Measurements from ENCODE around the gene AKT1.

Gene AKT1

GRCh38 chr14:104766863-104767633 lies 28.5 kb downstream of the AKT1 start:
- in situ Hi-C loops (cut with HindIII; ENCODE audit: low pct_ligation_motif_present, low sequenced_read_pairs), result no loop called here
- DNase-seq, result no peak
- Histone ChIP-seq H3K27ac (no peak overlapping the region), H3K27me3 (replicated peaks) (no peaks in the 10 kb centered on the region), H3K4me3 (ENCODE audit: low read depth, low read length) (no peak overlapping the region), H3K36me3 (replicated peaks) (peaks cover 13% of the 10 kb centered on the region)
- no peak for TF ChIP-seq CTCF (IDR thresholded peaks at IDR 0.05; ENCODE audit: low read depth, low read length, missing control alignments)

- no peak for TF ChIP-seq CTCF (IDR thresholded peaks at IDR 0.05; ENCODE audit: low read depth, low read length, missing control alignments)
- Histone ChIP-seq H3K4me3 (ENCODE audit: low read depth, low read length) (no peak overlapping the region), H3K27ac (no peak overlapping the region), H3K36me3 (replicated peaks) (peaks cover 6% of the 10 kb centered on the region), H3K27me3 (replicated peaks) (no peaks in the 10 kb centered on the region)
- DNase-seq, result no peak
- in situ Hi-C loops (cut with HindIII; ENCODE audit: low pct_ligation_motif_present, low sequenced_read_pairs), result no loop called here
Measured at GRCh38 chr14:104766256-104766862, 29.2 kb downstream of the AKT1 start.

- Histone ChIP-seq H3K4me3 (ENCODE audit: low read depth, low read length) (no peak overlapping the region), H3K27ac (no peak overlapping the region), H3K27me3 (replicated peaks) (no peaks in the 10 kb centered on the region), H3K36me3 (replicated peaks) (no peaks in the 10 kb centered on the region)
- no peak for TF ChIP-seq CTCF (IDR thresholded peaks at IDR 0.05; ENCODE audit: low read depth, low read length, missing control alignments)
- in situ Hi-C loops (cut with HindIII; ENCODE audit: low pct_ligation_motif_present, low sequenced_read_pairs), result no loop called here
- DNase-seq, result no peak
Measured at GRCh38 chr14:104765517-104765916, 30.0 kb downstream of the AKT1 start.

- no peak for DNase-seq
- peaks cover 24% of the 10 kb centered on the region for H3K36me3 ChIP-seq (replicated peaks)
- H3K4me3 ChIP-seq (ENCODE audit: low read depth, low read length), result no peak overlapping the region
- H3K27me3 ChIP-seq (replicated peaks), result no peaks in the 10 kb centered on the region
- TF ChIP-seq CTCF (IDR thresholded peaks at IDR 0.05; ENCODE audit: low read depth, low read length, missing control alignments), result no peak
- no peak overlapping the region for H3K27ac ChIP-seq
- in situ Hi-C loops (cut with HindIII; ENCODE audit: low pct_ligation_motif_present, low sequenced_read_pairs), result no loop called here
Measured at GRCh38 chr14:104758981-104759969, 36.3 kb downstream of the AKT1 start.

GRCh38 chr14:104757681-104758392 lies 37.7 kb downstream of the AKT1 start:
- Histone ChIP-seq H3K4me3 (ENCODE audit: low read depth, low read length) (no peak overlapping the region), H3K27me3 (replicated peaks) (no peaks in the 10 kb centered on the region), H3K27ac (no peak overlapping the region), H3K36me3 (replicated peaks) (peaks cover 24% of the 10 kb centered on the region)
- DNase-seq, result no peak
- in situ Hi-C loops (cut with HindIII; ENCODE audit: low pct_ligation_motif_present, low sequenced_read_pairs), result no loop called here
- no peak for TF ChIP-seq CTCF (IDR thresholded peaks at IDR 0.05; ENCODE audit: low read depth, low read length, missing control alignments)

All from brain microvascular endothelial cell (primary cell).